Endodermal cell (in vitro differentiated cells): ENCODE measurements around the gene TBL1XR1. TPM values are rescaled to one million over a fixed set of nuclear protein-coding genes. Genes with fewer than 3 reads are reported as not detected.

ENCODE experiments used
- DNase-seq: peaks from one replicate; pipeline ENCODE4 v3.0.0-alpha.2; 2017
- H3K27ac ChIP-seq: 2 replicates; pipeline ENCODE4 v1.5.1; 2013; ENCODE audit warnings: mild to moderate bottlenecking, low read depth, low read length, moderate library complexity
- H3K27me3 ChIP-seq: 2 replicates; pipeline ENCODE4 v1.6.1; 2013; ENCODE audit warnings: mild to moderate bottlenecking, low read length, moderate library complexity; ENCODE audit not compliant: insufficient read depth, control insufficient read depth, poor library complexity, severe bottlenecking
- H3K36me3 ChIP-seq: 2 replicates; pipeline ENCODE4 v1.7.0; 2013; ENCODE audit warnings: mild to moderate bottlenecking, low read length, moderate library complexity; ENCODE audit not compliant: control insufficient read depth, insufficient read depth
- H3K4me1 ChIP-seq: one replicate; pipeline ENCODE4 v1.7.0; 2013; ENCODE audit warnings: low read length; ENCODE audit not compliant: control insufficient read depth, insufficient read depth
- H3K4me3 ChIP-seq: 2 replicates; pipeline ENCODE4 v1.5.1; 2013; ENCODE audit warnings: mild to moderate bottlenecking, low read length, moderate library complexity
- H3K9ac ChIP-seq: 2 replicates; pipeline ENCODE4 v1.6.1; 2013; ENCODE audit warnings: mild to moderate bottlenecking, low read length, moderate library complexity; ENCODE audit not compliant: poor library complexity, severe bottlenecking; ENCODE audit errors: extremely low read depth
- H3K9me3 ChIP-seq: 2 replicates; pipeline ENCODE4 v1.6.1; 2013; ENCODE audit warnings: mild to moderate bottlenecking, low read length, moderate library complexity; ENCODE audit not compliant: control insufficient read depth
- H3K27ac Mint-ChIP-seq: 2 replicates; pipeline ENCODE4 v1.8.0; 2020; ENCODE audit warnings: mixed read lengths
- H3K27me3 Mint-ChIP-seq: 2 replicates; pipeline ENCODE4 v1.8.0; 2021; ENCODE audit warnings: mild to moderate bottlenecking, mixed read lengths; ENCODE audit not compliant: insufficient read depth
- H3K36me3 Mint-ChIP-seq: 2 replicates; pipeline ENCODE4 v1.8.0; 2020; ENCODE audit warnings: low read depth, mixed read lengths
- H3K4me1 Mint-ChIP-seq: 2 replicates; pipeline ENCODE4 v1.8.0; 2020; ENCODE audit warnings: mixed read lengths
- H3K4me3 Mint-ChIP-seq: 2 replicates; pipeline ENCODE4 v1.8.0; 2020; ENCODE audit warnings: mild to moderate bottlenecking, moderate library complexity, mixed read lengths
- H3K9me3 Mint-ChIP-seq: 2 replicates; pipeline ENCODE4 v1.8.0; 2020; ENCODE audit warnings: mild to moderate bottlenecking, mixed read lengths
- WGBS, 2 experiments: methylation state at CpG; one replicate each; pipeline versions ENCODE4 v1.1.5 to v1.1.7; 2013; ENCODE audit warnings: missing lambda C conversion rate in 2 of 2, mixed read lengths in 1 of 2; ENCODE audit not compliant: insufficient coverage in 1 of 2, insufficient read length in 1 of 2; 5-methylcytosine and 5-hydroxymethylcytosine counted together
- total RNA-seq, 2 donors: library from RNA; stranded (reverse); fragmentation: NEBNext Ultra II Directional in 1 of 2; extraction: Animal tissue kit (Norgen Biotek cat#: 25700) in 1 of 2; gene quantifications; 2 replicates in 1 of 2; 3 replicates in 1 of 2; pipeline ENCODE4 v1.2.1, GENCODE V29; 2021
- TF ChIP-seq, protein P1 (sequence below): fragments of 200-600 bp; sonication (generic); conservative IDR thresholded peaks from 2 replicates; pipeline ENCODE4 v1.5.0; 2021; ENCODE audit warnings: antibody characterized with exemption, mild to moderate bottlenecking

Gene TBL1XR1
- total RNA-seq, 2 donors from 2014 or later, result 235 to 273 TPM

DNA sequence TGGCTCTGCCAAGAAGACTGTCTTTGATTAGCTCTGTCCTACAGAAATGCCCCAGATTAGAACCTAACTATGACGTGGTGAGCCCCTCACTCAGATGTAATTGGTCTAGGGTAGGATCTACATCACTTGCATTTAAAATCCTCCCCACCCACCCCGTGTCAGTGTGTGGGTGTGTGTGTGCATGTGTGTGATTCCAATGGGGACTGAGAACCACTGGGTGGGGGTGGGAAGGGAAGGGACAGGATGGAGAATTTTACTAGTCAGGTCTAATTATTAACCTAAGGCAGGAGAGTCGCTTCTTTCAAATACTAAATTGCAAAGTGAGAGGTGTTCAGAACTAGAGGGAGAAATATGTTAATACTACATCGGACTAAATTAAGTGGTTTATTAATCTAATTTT, 91.7 kb downstream of the TBL1XR1 start:
- Mint-ChIP-seq H3K4me3 (no peak overlapping the region), H3K4me1 (peaks cover 64% of the 10 kb centered on the region), H3K27me3 (no peaks in the 10 kb centered on the region), H3K36me3 (peaks cover 5% of the 10 kb centered on the region), H3K27ac (peak overlapping the region; percentile 69), H3K9me3 (no peaks in the 10 kb centered on the region)
- no peak overlapping the region for H3K4me3 ChIP-seq
- peaks cover 21% of the 10 kb centered on the region for H3K4me1 ChIP-seq
- H3K27ac ChIP-seq, result no peak overlapping the region
- TF ChIP-seq, protein P1, sequence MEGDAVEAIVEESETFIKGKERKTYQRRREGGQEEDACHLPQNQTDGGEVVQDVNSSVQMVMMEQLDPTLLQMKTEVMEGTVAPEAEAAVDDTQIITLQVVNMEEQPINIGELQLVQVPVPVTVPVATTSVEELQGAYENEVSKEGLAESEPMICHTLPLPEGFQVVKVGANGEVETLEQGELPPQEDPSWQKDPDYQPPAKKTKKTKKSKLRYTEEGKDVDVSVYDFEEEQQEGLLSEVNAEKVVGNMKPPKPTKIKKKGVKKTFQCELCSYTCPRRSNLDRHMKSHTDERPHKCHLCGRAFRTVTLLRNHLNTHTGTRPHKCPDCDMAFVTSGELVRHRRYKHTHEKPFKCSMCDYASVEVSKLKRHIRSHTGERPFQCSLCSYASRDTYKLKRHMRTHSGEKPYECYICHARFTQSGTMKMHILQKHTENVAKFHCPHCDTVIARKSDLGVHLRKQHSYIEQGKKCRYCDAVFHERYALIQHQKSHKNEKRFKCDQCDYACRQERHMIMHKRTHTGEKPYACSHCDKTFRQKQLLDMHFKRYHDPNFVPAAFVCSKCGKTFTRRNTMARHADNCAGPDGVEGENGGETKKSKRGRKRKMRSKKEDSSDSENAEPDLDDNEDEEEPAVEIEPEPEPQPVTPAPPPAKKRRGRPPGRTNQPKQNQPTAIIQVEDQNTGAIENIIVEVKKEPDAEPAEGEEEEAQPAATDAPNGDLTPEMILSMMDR, result no peak
- peak; percentile 43 for DNase-seq
- no peaks in the 10 kb centered on the region for H3K9me3 ChIP-seq
- peaks cover 19% of the 10 kb centered on the region for H3K36me3 ChIP-seq
- H3K9ac ChIP-seq, result no peak overlapping the region
- no peaks in the 10 kb centered on the region for H3K27me3 ChIP-seq
- WGBS, 2 experiments, result 78% methylated on average over 3 of the region's 4 CpGs; no CpG with 5 or more reads in 1 of the 2 experiments

DNA sequence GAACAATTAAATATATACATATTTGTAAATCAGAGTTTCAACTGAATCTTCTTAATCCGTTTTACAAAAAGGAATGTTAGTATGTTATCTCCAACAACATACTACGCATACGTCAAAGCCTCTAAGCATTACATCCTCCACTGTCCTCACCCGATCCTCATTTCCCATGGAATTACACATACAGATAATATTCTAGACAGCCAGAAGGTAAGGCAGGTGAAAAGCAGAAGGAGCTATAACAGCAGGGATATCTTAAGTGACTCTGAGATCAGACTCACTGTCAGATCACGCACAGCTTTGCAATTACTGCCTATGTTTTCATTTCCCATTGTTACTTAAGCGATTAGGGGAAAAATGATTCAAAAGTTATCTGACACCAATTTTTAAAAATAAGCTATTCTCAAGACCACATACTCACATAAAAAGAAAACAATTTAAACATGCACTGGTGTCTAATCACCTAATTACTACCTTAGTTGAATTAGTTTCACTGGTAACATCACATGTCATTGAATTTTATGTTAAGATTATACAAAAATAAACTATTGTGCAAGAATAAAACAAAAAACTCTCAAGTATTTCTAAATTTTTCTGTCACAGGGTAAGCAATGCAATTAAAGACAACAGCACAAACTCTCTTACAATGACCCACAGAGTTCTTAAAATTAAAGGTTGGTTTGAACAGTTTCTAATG, 92.8 kb downstream of the TBL1XR1 start:
- 90 to 94% methylated on average over 2 to 6 of the region's 6 CpGs for WGBS, 2 experiments
- Mint-ChIP-seq H3K27me3 (no peaks in the 10 kb centered on the region), H3K27ac (peak overlapping the region; percentile 58), H3K4me1 (peaks cover 52% of the 10 kb centered on the region), H3K36me3 (peaks cover 7% of the 10 kb centered on the region), H3K4me3 (no peak overlapping the region), H3K9me3 (no peaks in the 10 kb centered on the region)
- H3K27ac ChIP-seq, result no peak overlapping the region
- no peak for DNase-seq
- H3K4me3 ChIP-seq, result no peak overlapping the region
- H3K36me3 ChIP-seq, result peaks cover 14% of the 10 kb centered on the region
- no peaks in the 10 kb centered on the region for H3K27me3 ChIP-seq
- H3K9ac ChIP-seq, result no peak overlapping the region
- TF ChIP-seq, protein P1, result no peak
- H3K9me3 ChIP-seq, result peaks cover 3% of the 10 kb centered on the region
- H3K4me1 ChIP-seq, result peaks cover 21% of the 10 kb centered on the region

DNA sequence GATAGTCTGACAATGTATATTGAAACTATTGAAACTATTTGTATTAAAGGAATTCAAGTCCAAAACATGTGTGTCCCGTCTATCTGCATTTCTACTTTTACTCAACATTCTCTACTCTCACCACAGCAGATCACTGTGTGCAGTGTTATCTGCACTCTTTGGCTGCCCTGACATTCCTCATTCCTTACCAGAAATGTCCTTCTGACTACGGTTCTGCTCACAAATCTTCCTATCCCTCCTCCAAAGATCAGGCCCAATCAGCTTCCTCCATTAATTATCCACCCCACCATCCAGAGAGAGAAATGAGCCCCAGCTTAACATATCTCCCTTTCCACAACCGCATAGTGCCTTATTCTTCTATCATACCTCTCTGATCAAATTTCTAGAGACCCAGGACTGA, 94.7 kb downstream of the TBL1XR1 start:
- Mint-ChIP-seq H3K27me3 (no peaks in the 10 kb centered on the region), H3K4me1 (peaks cover 41% of the 10 kb centered on the region), H3K9me3 (no peaks in the 10 kb centered on the region), H3K36me3 (peaks cover 20% of the 10 kb centered on the region), H3K4me3 (no peak overlapping the region), H3K27ac (peak overlapping the region; percentile 71)
- H3K27me3 ChIP-seq, result no peaks in the 10 kb centered on the region
- TF ChIP-seq, protein P1, result no peak
- no peak overlapping the region for H3K27ac ChIP-seq
- WGBS, 2 experiments, result 88 to 100% methylated on average over 3 of the region's 3 CpGs
- H3K36me3 ChIP-seq, result peaks cover 26% of the 10 kb centered on the region
- peaks cover 6% of the 10 kb centered on the region for H3K9me3 ChIP-seq
- H3K4me1 ChIP-seq, result peaks cover 17% of the 10 kb centered on the region
- DNase-seq, result no peak
- H3K9ac ChIP-seq, result no peak overlapping the region
- no peak overlapping the region for H3K4me3 ChIP-seq
